ENCODE results near the gene NUDT2. TPM values are rescaled to one million over a fixed set of nuclear protein-coding genes. Genes with fewer than 3 reads are reported as not detected.

Gene NUDT2
- polyA plus RNA-seq, 1 donor from 2014 or later = 62.6 TPM

- Histone ChIP-seq H3K27ac (ENCODE audit: low read length) (no peak overlapping the region), H3K79me2 (replicated peaks; ENCODE audit: insufficient read depth, low read length) (no peaks in the 10 kb centered on the region), H3K4me3 (ENCODE audit: low read length) (no peak overlapping the region), H4K20me1 (ENCODE audit: insufficient read depth) (no peaks in the 10 kb centered on the region), H3K27me3 (ENCODE audit: insufficient read depth, low read depth, low read length) (peaks cover 21% of the 10 kb centered on the region), H3K9me2 (ENCODE audit: insufficient read depth, low read length) (no peaks in the 10 kb centered on the region), H2AFZ (ENCODE audit: low read depth, low read length) (no peak overlapping the region), H3F3A (ENCODE audit: insufficient read depth, low read length, poor library complexity, severe bottlenecking) (no peaks in the 10 kb centered on the region), H3K9me3 (ENCODE audit: low read length) (no peaks in the 10 kb centered on the region), H3K36me3 (ENCODE audit: insufficient read depth, low read length) (no peaks in the 10 kb centered on the region), H3K9ac (ENCODE audit: low read length) (no peak overlapping the region), H3K4me2 (ENCODE audit: low read length) (no peak overlapping the region)
- TF ChIP-seq CTCF (IDR thresholded peaks at IDR 0.05; ENCODE audit: poor library complexity, severe bottlenecking) (no peak), SMC3 (conservative IDR thresholded peaks at IDR 0.05; ENCODE audit: poor library complexity) (no peak), MXI1 (conservative IDR thresholded peaks at IDR 0.05; ENCODE audit: poor library complexity, severe bottlenecking) (no peak), POLR2AphosphoS5 (IDR thresholded peaks at IDR 0.05) (no peak), EZH2 (IDR thresholded peaks at IDR 0.05; ENCODE audit: borderline replicate concordance, insufficient read depth, low read length, poor library complexity, severe bottlenecking) (no peak), EP300 (conservative IDR thresholded peaks at IDR 0.05; ENCODE audit: poor library complexity, severe bottlenecking) (no peak), REST (IDR thresholded peaks at IDR 0.05; ENCODE audit: borderline replicate concordance) (no peak), RAD21 (conservative IDR thresholded peaks at IDR 0.05) (no peak), TAF1 (IDR thresholded peaks at IDR 0.05; ENCODE audit: low read depth) (no peak)
These were observed 55.2 kb downstream of the NUDT2 start for GRCh38 chr9:34384368-34385165.

GRCh38 chr9:34385561-34386230 is 56.3 kb downstream of the NUDT2 start:
- no peaks in the 10 kb centered on the region for H3K9me2 ChIP-seq (ENCODE audit: insufficient read depth, low read length)
- H3K9me3 ChIP-seq (ENCODE audit: low read length) = no peaks in the 10 kb centered on the region
- H3K27me3 ChIP-seq (ENCODE audit: insufficient read depth, low read depth, low read length) = peaks cover 10% of the 10 kb centered on the region
- H3K27ac ChIP-seq (ENCODE audit: low read length) = no peak overlapping the region
- no peak overlapping the region for H3K4me3 ChIP-seq (ENCODE audit: low read length)
- H4K20me1 ChIP-seq (ENCODE audit: insufficient read depth) = no peaks in the 10 kb centered on the region
- no peak overlapping the region for H3K4me2 ChIP-seq (ENCODE audit: low read length)
- H3K36me3 ChIP-seq (ENCODE audit: insufficient read depth, low read length) = no peaks in the 10 kb centered on the region
- H2AFZ ChIP-seq (ENCODE audit: low read depth, low read length) = no peak overlapping the region
- no peak overlapping the region for H3K9ac ChIP-seq (ENCODE audit: low read length)
- no peaks in the 10 kb centered on the region for H3F3A ChIP-seq (ENCODE audit: insufficient read depth, low read length, poor library complexity, severe bottlenecking)
- H3K79me2 ChIP-seq (replicated peaks; ENCODE audit: insufficient read depth, low read length) = no peaks in the 10 kb centered on the region
- TF ChIP-seq REST (IDR thresholded peaks at IDR 0.05; ENCODE audit: borderline replicate concordance) (no peak), EP300 (conservative IDR thresholded peaks at IDR 0.05; ENCODE audit: poor library complexity, severe bottlenecking) (no peak), EZH2 (IDR thresholded peaks at IDR 0.05; ENCODE audit: borderline replicate concordance, insufficient read depth, low read length, poor library complexity, severe bottlenecking) (no peak), MXI1 (conservative IDR thresholded peaks at IDR 0.05; ENCODE audit: poor library complexity, severe bottlenecking) (no peak), CTCF (IDR thresholded peaks at IDR 0.05; ENCODE audit: poor library complexity, severe bottlenecking) (no peak), POLR2AphosphoS5 (IDR thresholded peaks at IDR 0.05) (no peak), SMC3 (conservative IDR thresholded peaks at IDR 0.05; ENCODE audit: poor library complexity) (no peak), RAD21 (conservative IDR thresholded peaks at IDR 0.05) (no peak), TAF1 (IDR thresholded peaks at IDR 0.05; ENCODE audit: low read depth) (no peak)

All from neural cell (in vitro differentiated cells).